Fibroblast of lung (primary cell): Measurements from ENCODE around the gene RNF126.

Experiments
- CTCF ChIP-seq, 2 donors: IDR thresholded peaks in 1 of 2; conservative IDR thresholded peaks in 1 of 2; 1 replicate in 1 of 2; 2 replicates in 1 of 2; pipeline ENCODE4 v1.5.1; 2011 to 2012; ENCODE audit warnings: low read length in 2 of 2, control low read depth in 1 of 2, inconsistent platforms in 1 of 2, low read depth in 1 of 2, mild to moderate bottlenecking in 1 of 2
- EZH2 ChIP-seq: IDR thresholded peaks from 2 replicates; pipeline ENCODE4 v1.5.1; 2012; ENCODE audit warnings: low read length, control low read depth, mild to moderate bottlenecking; ENCODE audit errors: missing control alignments

DNA sequence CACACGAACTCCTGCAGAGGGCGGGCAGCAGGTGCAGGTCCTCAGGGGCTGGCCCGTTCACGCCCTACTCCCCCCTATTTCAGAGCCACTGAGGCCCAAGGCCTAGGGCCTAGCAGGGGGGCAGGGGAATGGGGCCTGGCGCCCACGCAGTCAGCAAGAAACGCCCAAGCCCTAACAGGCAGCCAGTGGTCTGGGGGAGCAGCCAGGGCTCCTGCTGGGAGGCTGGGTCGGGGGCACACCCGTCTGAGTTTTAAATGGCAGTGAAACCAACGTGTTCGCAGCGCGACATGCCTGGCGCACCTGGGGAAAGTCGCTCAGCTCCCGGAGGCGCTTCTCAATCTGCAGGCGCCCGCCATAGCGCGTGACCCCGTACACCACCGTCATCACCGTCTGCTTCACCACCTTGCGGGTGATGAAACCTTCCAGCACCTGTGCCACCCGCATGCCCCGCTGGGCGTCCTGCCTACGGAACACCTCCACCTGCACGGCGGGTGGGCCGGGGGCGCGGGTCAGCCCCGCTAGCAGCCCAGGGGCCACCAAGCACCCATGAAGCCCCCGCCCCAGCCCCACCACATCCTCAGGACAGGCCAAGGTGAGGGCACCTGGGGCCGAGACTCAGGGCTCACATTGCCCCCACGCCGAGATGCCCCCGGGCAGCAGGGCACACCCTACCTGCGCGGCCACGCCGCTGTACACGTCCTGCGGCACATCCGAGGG is 43.6 kb downstream of the RNF126 start:
- TF ChIP-seq CTCF (conservative IDR thresholded peaks at IDR 0.05 in 1 of 2, IDR thresholded peaks at IDR 0.05 in 1 of 2; ENCODE audit: low read depth in 1 of 2, low read length in 2 of 2) (no peak), EZH2 (no peak)
